ENCODE data around the gene RGMA. TPM values are rescaled to one million over a fixed set of nuclear protein-coding genes. Genes with fewer than 3 reads are reported as not detected.
A peak's percentile ranks its signal among the peaks of the same experiment; 100 is the strongest.

RGMA gene
- total RNA-seq, 1 experiment from 2014 or later, result 41.4 TPM

- Histone ChIP-seq H3T11ph (ENCODE audit: low read length) (no peak overlapping the region), H3K23me2 (ENCODE audit: insufficient read length, low read depth, low read length, poor library complexity, severe bottlenecking) (no peaks in the 10 kb centered on the region), H3K56ac (ENCODE audit: insufficient read length, low read depth, low read length) (no peak overlapping the region), H2AK5ac (ENCODE audit: insufficient read length, low read length) (no peak overlapping the region), H2BK5ac (ENCODE audit: insufficient read length, low read length) (no peak overlapping the region), H2BK20ac (ENCODE audit: low read depth, low read length, poor library complexity, severe bottlenecking) (no peak overlapping the region), H3K4me2 (ENCODE audit: insufficient read depth, insufficient read length, low read length) (no peak overlapping the region), H2BK12ac (ENCODE audit: insufficient read length, low read depth, low read length) (no peak overlapping the region), H4K91ac (ENCODE audit: insufficient read length, low read depth, low read length) (no peak overlapping the region), H4K20me1 (ENCODE audit: control insufficient read depth, insufficient read depth, insufficient read length) (no peaks in the 10 kb centered on the region), H2BK120ac (ENCODE audit: low read depth, low read length, poor library complexity, severe bottlenecking) (no peak overlapping the region), H4K5ac (ENCODE audit: insufficient read length, low read depth, low read length) (no peak overlapping the region), H3K27ac (ENCODE audit: insufficient read length, low read depth, low read length) (no peak overlapping the region), H3K23ac (ENCODE audit: insufficient read length, low read depth, low read length) (no peak overlapping the region), H3K14ac (ENCODE audit: insufficient read depth, low read length) (no peak overlapping the region), H3K79me1 (ENCODE audit: insufficient read depth, low read depth, low read length, poor library complexity, severe bottlenecking) (no peaks in the 10 kb centered on the region), H3K9ac (ENCODE audit: extremely low read depth, insufficient read length, low read length) (no peak overlapping the region), H3K9me3 (ENCODE audit: control insufficient read depth, low read depth, low read length) (no peaks in the 10 kb centered on the region), H3K18ac (ENCODE audit: insufficient read length, low read depth, low read length) (no peak overlapping the region), H3K79me2 (ENCODE audit: insufficient read depth, low read length) (no peaks in the 10 kb centered on the region), H4K8ac (replicated peaks; ENCODE audit: insufficient read length, low read depth, low read length) (no peak overlapping the region), H3K4ac (ENCODE audit: low read depth, low read length) (no peak overlapping the region), H2BK15ac (ENCODE audit: low read depth, low read length) (no peak overlapping the region), H3K4me1 (ENCODE audit: insufficient read depth, low read length) (no peaks in the 10 kb centered on the region), H3K27me3 (ENCODE audit: insufficient read depth, low read length) (no peaks in the 10 kb centered on the region), H2AFZ (ENCODE audit: low read length) (no peak overlapping the region)
- H3K36me3 Mint-ChIP-seq (ENCODE audit: insufficient read depth in 1 of 3, low read depth in 3 of 3), result no peaks in the 10 kb centered on the region
- peak overlapping the region in 1 of 3 experiments; percentile 86; a peak in 1 of 7 replicates for H3K27ac Mint-ChIP-seq
- no peak for DNase-seq
- H3K4me3 Mint-ChIP-seq, result no peak overlapping the region
- TF ChIP-seq CTCF (conservative IDR thresholded peaks at IDR 0.05), result no peak
- no peaks in the 10 kb centered on the region for H3K9me3 Mint-ChIP-seq
- H3K4me1 Mint-ChIP-seq, result 0 out of 4 replicates have a peak, but pooled peaks cover 0 to 18% of the 10 kb centered on the region in 2 experiments
- WGBS (ENCODE audit: extremely low coverage, insufficient read length, low lambda C conversion rate), result no CpG with 5 or more reads among the region's 3 CpGs
- H3K27me3 Mint-ChIP-seq (ENCODE audit: low read depth), result peaks cover 17% of the 10 kb centered on the region
Measured at GRCh38 chr15:93126148-93126547, 37.1 kb upstream of the RGMA start.

Measured in H9 (cell line).